ENCODE results near the gene TP53BP2.
"Not testable (repeated sequence)": the region's sequence is repeated elsewhere in the genome, so short reads cannot be mapped to it uniquely, and the experiment has no call there.

Gene TP53BP2

GRCh38 chr1:223742856-223743517 is 102.8 kb downstream of the TP53BP2 start:
- peak; percentile 76 for DNase-seq (ENCODE audit: low spot score)

- peak; percentile 76 for DNase-seq (ENCODE audit: low spot score)
These were observed 103.9 kb downstream of the TP53BP2 start for GRCh38 chr1:223741861-223742260.

GRCh38 chr1:223740038-223740736 is 105.6 kb downstream of the TP53BP2 start:
- not testable (repeated sequence) for DNase-seq (ENCODE audit: low spot score)

GRCh38 chr1:223739366-223740037 is 106.2 kb downstream of the TP53BP2 start:
- no peak for DNase-seq (ENCODE audit: low spot score)

GRCh38 chr1:223738465-223739365 is 107.0 kb downstream of the TP53BP2 start:
- no peak for DNase-seq (ENCODE audit: low spot score)

GRCh38 chr1:223737342-223737741 is 108.4 kb downstream of the TP53BP2 start:
- no peak for DNase-seq (ENCODE audit: low spot score)

GRCh38 chr1:223736638-223737037 is 109.1 kb downstream of the TP53BP2 start:
- DNase-seq (ENCODE audit: low spot score) = not testable (repeated sequence)

- DNase-seq (ENCODE audit: low spot score) = no peak
These were observed 111.6 kb downstream of the TP53BP2 start for GRCh38 chr1:223733898-223734852.

- no peak for DNase-seq (ENCODE audit: low spot score)
These were observed 112.6 kb downstream of the TP53BP2 start for GRCh38 chr1:223732993-223733798.

- DNase-seq (ENCODE audit: low spot score) = peak; percentile 88
These were observed 114.5 kb downstream of the TP53BP2 start for GRCh38 chr1:223731133-223731770.

- DNase-seq (ENCODE audit: low spot score) = no peak
These were observed 115.1 kb downstream of the TP53BP2 start for GRCh38 chr1:223730479-223731132.

GRCh38 chr1:223729906-223730305 is 115.8 kb downstream of the TP53BP2 start:
- DNase-seq (ENCODE audit: low spot score) = no peak
